SK-N-SH treated with all-trans-retinoic acid at 6 μM for 48 hours (cell line): ENCODE measurements around the gene GSS.

Experiments
- ATAC-seq: fragments of 200-7000 bp; cut with Tn5 transposase; 3 replicates; pipeline ENCODE4 v1.9.1; 2020; ENCODE audit warnings: mild to moderate bottlenecking, moderate library complexity
- ARNTL ChIP-seq: fragments of 450-650 bp; formaldehyde crosslinking; IDR thresholded peaks from 2 replicates; pipeline ENCODE4 v1.5.0; 2020; ENCODE audit warnings: low read depth, mild to moderate bottlenecking, moderate library complexity, borderline replicate concordance
- BACH2 ChIP-seq: fragments of 250-450 bp; sonication (Bioruptor Pico); IDR thresholded peaks from 2 replicates; pipeline ENCODE4 v1.9.0; 2021; ENCODE audit warnings: mild to moderate bottlenecking, borderline replicate concordance
- CSDC2 ChIP-seq: fragments of 250-450 bp; sonication (Bioruptor Pico); IDR thresholded peaks from 2 replicates; pipeline ENCODE4 v1.5.0; 2020; ENCODE audit warnings: mild to moderate bottlenecking, moderate library complexity
- ESRRG ChIP-seq: fragments of 250-450 bp; sonication (Bioruptor Pico); IDR thresholded peaks from 2 replicates; pipeline ENCODE4 v1.6.1; 2021; ENCODE audit warnings: mild to moderate bottlenecking
- GLIS3 ChIP-seq: fragments of 250-450 bp; sonication (Bioruptor Pico); IDR thresholded peaks from 2 replicates; pipeline ENCODE4 v1.5.0; 2020; ENCODE audit warnings: mild to moderate bottlenecking, moderate library complexity
- OSR1 ChIP-seq: fragments of 250-450 bp; sonication (Bioruptor Pico); IDR thresholded peaks from 2 replicates; pipeline ENCODE4 v1.8.0; 2022; ENCODE audit warnings: moderate library complexity, mild to moderate bottlenecking, inconsistent platforms
- TCF4 ChIP-seq: fragments of 250-450 bp; sonication (Bioruptor Pico); IDR thresholded peaks from 2 replicates; pipeline ENCODE4 v1.8.0; 2021; ENCODE audit warnings: mild to moderate bottlenecking, moderate library complexity, borderline replicate concordance
- TOX ChIP-seq: fragments of 250-450 bp; sonication (Bioruptor Pico); IDR thresholded peaks from 2 replicates; pipeline ENCODE4 v1.8.0; 2021; ENCODE audit warnings: mild to moderate bottlenecking, moderate library complexity, borderline replicate concordance
- ZC3H10 ChIP-seq: fragments of 250-450 bp; sonication (Bioruptor Pico); IDR thresholded peaks from 2 replicates; pipeline ENCODE4 v1.5.1; 2021; ENCODE audit warnings: mild to moderate bottlenecking, moderate library complexity
- ZFP3 ChIP-seq: fragments of 250-450 bp; sonication (Bioruptor Pico); IDR thresholded peaks from 2 replicates; pipeline ENCODE4 v1.5.0; 2020; ENCODE audit warnings: mild to moderate bottlenecking, moderate library complexity
- ZFP30 ChIP-seq: fragments of 450-650 bp; formaldehyde crosslinking; IDR thresholded peaks from 2 replicates; pipeline ENCODE4 v1.5.0; 2022; ENCODE audit warnings: mild to moderate bottlenecking, moderate library complexity
- ZNF565 ChIP-seq: fragments of 450-650 bp; formaldehyde crosslinking; conservative IDR thresholded peaks from 2 replicates; pipeline ENCODE4 v1.5.0; 2020; ENCODE audit warnings: low read depth, mild to moderate bottlenecking, moderate library complexity
- ZNF70 ChIP-seq: fragments of 450-650 bp; formaldehyde crosslinking; IDR thresholded peaks from 2 replicates; pipeline ENCODE4 v1.5.0; 2020; ENCODE audit warnings: mild to moderate bottlenecking, moderate library complexity
- ZNF8 ChIP-seq: fragments of 450-650 bp; formaldehyde crosslinking; IDR thresholded peaks from 2 replicates; pipeline ENCODE4 v1.5.0; 2020; ENCODE audit warnings: mild to moderate bottlenecking, moderate library complexity
- TF ChIP-seq, protein P1 (sequence below): fragments of 250-450 bp; sonication (Bioruptor Pico); IDR thresholded peaks from 2 replicates; pipeline ENCODE4 v1.5.1; 2021; ENCODE audit warnings: mild to moderate bottlenecking, moderate library complexity
- TF ChIP-seq, protein P2 (sequence below): fragments of 250-450 bp; sonication (Bioruptor Pico); IDR thresholded peaks from 2 replicates; pipeline ENCODE4 v1.8.0; 2020; ENCODE audit warnings: mild to moderate bottlenecking, moderate library complexity, borderline replicate concordance
- TF ChIP-seq, protein P3 (sequence below): fragments of 250-450 bp; sonication (Bioruptor Pico); IDR thresholded peaks from 2 replicates; pipeline ENCODE4 v1.5.0; 2020; ENCODE audit warnings: mild to moderate bottlenecking, moderate library complexity
- TF ChIP-seq, protein P4 (sequence below): fragments of 250-450 bp; sonication (Bioruptor Pico); IDR thresholded peaks from 2 replicates; pipeline ENCODE4 v1.5.1; 2020; ENCODE audit warnings: low read depth, mild to moderate bottlenecking, moderate library complexity
- TF ChIP-seq, protein P5 (sequence below): fragments of 250-450 bp; sonication (Bioruptor Pico); IDR thresholded peaks from 2 replicates; pipeline ENCODE4 v1.8.0; 2021; ENCODE audit warnings: low read depth, mild to moderate bottlenecking, moderate library complexity, borderline replicate concordance

GSS gene

DNA sequence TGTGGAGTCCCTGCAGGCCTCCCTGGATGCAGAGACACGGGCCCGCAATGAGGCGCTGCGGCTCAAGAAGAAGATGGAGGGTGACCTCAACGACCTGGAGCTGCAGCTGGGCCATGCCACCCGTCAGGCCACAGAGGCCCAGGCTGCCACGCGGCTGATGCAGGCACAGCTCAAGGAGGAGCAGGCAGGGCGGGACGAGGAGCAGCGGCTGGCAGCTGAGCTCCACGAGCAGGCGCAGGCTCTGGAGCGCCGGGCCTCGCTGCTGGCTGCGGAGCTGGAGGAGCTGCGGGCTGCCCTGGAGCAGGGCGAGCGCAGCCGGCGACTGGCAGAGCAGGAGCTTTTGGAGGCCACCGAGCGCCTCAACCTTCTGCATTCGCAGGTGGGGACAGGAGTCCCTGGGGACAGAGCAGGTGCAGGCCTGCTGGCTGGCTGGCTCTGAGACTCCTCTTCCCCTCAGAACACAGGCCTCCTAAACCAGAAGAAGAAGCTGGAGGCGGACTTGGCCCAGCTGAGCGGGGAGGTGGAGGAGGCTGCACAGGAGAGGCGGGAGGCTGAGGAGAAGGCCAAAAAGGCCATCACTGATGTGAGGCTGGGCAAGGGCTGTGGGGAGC lies 44.8 kb upstream of the GSS start:
- TF ChIP-seq, protein P1, sequence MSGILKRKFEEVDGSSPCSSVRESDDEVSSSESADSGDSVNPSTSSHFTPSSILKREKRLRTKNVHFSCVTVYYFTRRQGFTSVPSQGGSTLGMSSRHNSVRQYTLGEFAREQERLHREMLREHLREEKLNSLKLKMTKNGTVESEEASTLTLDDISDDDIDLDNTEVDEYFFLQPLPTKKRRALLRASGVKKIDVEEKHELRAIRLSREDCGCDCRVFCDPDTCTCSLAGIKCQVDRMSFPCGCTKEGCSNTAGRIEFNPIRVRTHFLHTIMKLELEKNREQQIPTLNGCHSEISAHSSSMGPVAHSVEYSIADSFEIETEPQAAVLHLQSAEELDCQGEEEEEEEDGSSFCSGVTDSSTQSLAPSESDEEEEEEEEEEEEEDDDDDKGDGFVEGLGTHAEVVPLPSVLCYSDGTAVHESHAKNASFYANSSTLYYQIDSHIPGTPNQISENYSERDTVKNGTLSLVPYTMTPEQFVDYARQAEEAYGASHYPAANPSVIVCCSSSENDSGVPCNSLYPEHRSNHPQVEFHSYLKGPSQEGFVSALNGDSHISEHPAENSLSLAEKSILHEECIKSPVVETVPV (CRISPR knock-in tag) = no peak
- no peak for TF ChIP-seq ZNF565
- no peak for TF ChIP-seq BACH2 (CRISPR knock-in tag)
- no peak for TF ChIP-seq ZNF70 (CRISPR knock-in tag)
- TF ChIP-seq GLIS3 = no peak
- TF ChIP-seq, protein P2, sequence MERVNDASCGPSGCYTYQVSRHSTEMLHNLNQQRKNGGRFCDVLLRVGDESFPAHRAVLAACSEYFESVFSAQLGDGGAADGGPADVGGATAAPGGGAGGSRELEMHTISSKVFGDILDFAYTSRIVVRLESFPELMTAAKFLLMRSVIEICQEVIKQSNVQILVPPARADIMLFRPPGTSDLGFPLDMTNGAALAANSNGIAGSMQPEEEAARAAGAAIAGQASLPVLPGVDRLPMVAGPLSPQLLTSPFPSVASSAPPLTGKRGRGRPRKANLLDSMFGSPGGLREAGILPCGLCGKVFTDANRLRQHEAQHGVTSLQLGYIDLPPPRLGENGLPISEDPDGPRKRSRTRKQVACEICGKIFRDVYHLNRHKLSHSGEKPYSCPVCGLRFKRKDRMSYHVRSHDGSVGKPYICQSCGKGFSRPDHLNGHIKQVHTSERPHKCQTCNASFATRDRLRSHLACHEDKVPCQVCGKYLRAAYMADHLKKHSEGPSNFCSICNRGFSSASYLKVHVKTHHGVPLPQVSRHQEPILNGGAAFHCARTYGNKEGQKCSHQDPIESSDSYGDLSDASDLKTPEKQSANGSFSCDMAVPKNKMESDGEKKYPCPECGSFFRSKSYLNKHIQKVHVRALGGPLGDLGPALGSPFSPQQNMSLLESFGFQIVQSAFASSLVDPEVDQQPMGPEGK (CRISPR knock-in tag) = no peak
- TF ChIP-seq OSR1 = no peak
- TF ChIP-seq, protein P3, sequence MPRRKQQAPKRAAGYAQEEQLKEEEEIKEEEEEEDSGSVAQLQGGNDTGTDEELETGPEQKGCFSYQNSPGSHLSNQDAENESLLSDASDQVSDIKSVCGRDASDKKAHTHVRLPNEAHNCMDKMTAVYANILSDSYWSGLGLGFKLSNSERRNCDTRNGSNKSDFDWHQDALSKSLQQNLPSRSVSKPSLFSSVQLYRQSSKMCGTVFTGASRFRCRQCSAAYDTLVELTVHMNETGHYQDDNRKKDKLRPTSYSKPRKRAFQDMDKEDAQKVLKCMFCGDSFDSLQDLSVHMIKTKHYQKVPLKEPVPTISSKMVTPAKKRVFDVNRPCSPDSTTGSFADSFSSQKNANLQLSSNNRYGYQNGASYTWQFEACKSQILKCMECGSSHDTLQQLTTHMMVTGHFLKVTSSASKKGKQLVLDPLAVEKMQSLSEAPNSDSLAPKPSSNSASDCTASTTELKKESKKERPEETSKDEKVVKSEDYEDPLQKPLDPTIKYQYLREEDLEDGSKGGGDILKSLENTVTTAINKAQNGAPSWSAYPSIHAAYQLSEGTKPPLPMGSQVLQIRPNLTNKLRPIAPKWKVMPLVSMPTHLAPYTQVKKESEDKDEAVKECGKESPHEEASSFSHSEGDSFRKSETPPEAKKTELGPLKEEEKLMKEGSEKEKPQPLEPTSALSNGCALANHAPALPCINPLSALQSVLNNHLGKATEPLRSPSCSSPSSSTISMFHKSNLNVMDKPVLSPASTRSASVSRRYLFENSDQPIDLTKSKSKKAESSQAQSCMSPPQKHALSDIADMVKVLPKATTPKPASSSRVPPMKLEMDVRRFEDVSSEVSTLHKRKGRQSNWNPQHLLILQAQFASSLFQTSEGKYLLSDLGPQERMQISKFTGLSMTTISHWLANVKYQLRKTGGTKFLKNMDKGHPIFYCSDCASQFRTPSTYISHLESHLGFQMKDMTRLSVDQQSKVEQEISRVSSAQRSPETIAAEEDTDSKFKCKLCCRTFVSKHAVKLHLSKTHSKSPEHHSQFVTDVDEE (CRISPR knock-in tag) = no peak
- TF ChIP-seq, protein P4, sequence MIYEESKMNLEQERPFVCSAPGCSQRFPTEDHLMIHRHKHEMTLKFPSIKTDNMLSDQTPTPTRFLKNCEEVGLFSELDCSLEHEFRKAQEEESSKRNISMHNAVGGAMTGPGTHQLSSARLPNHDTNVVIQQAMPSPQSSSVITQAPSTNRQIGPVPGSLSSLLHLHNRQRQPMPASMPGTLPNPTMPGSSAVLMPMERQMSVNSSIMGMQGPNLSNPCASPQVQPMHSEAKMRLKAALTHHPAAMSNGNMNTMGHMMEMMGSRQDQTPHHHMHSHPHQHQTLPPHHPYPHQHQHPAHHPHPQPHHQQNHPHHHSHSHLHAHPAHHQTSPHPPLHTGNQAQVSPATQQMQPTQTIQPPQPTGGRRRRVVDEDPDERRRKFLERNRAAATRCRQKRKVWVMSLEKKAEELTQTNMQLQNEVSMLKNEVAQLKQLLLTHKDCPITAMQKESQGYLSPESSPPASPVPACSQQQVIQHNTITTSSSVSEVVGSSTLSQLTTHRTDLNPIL (CRISPR knock-in tag) = no peak
- no peak for TF ChIP-seq ZFP3 (CRISPR knock-in tag)
- TF ChIP-seq ARNTL (CRISPR knock-in tag) = no peak
- no peak for TF ChIP-seq ZFP30
- TF ChIP-seq TOX (CRISPR knock-in tag) = no peak
- TF ChIP-seq, all 23 proteins: peak for 0
- no peak; the same call in 2 of the 3 replicates for ATAC-seq

DNA sequence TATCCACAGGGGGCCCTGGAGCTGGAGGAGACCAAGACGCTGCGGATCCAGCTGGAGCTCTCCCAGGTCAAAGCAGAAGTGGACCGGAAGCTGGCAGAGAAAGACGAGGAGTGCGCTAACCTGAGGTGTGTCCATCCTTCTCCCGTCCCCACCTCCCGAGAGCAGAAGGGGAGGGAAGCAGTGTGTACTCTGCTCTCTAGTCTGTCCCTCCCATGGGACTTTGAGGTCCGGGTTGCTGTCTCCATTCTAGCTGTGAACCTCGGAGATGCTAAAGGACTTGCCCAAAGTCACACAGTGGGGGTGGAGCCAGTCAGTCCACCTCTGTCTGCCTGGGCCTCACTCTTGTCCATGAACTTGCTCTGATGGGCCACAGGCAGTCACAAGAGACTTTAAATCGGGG lies 44.2 kb upstream of the GSS start:
- no peak for ATAC-seq
- TF ChIP-seq BACH2 (CRISPR knock-in tag) = no peak
- TF ChIP-seq ZFP30 = no peak
- TF ChIP-seq ZC3H10 (CRISPR knock-in tag) = no peak
- TF ChIP-seq, protein P1 (CRISPR knock-in tag) = no peak
- TF ChIP-seq, protein P5, sequence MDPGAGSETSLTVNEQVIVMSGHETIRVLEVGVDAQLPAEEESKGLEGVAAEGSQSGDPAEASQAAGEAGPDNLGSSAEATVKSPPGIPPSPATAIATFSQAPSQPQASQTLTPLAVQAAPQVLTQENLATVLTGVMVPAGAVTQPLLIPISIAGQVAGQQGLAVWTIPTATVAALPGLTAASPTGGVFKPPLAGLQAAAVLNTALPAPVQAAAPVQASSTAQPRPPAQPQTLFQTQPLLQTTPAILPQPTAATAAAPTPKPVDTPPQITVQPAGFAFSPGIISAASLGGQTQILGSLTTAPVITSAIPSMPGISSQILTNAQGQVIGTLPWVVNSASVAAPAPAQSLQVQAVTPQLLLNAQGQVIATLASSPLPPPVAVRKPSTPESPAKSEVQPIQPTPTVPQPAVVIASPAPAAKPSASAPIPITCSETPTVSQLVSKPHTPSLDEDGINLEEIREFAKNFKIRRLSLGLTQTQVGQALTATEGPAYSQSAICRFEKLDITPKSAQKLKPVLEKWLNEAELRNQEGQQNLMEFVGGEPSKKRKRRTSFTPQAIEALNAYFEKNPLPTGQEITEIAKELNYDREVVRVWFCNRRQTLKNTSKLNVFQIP (CRISPR knock-in tag) = no peak
- no peak for TF ChIP-seq OSR1
- TF ChIP-seq ZNF70 (CRISPR knock-in tag) = no peak
- no peak for TF ChIP-seq ARNTL (CRISPR knock-in tag)
- TF ChIP-seq, protein P4 (CRISPR knock-in tag) = no peak
- no peak for TF ChIP-seq TOX (CRISPR knock-in tag)
- no peak for TF ChIP-seq CSDC2
- TF ChIP-seq ESRRG (CRISPR knock-in tag) = no peak
- TF ChIP-seq TCF4 (CRISPR knock-in tag) = no peak
- no peak for TF ChIP-seq ZNF8
